Stimulated activated CD8-positive, alpha-beta memory T cell treated with anti-CD3 and anti-CD28 coated beads, Interleukin-12 subunit alpha, Interleukin-12 subunit beta, amount 100 ng/mL, for 1 hour (primary cell): Measurements from ENCODE around the gene PDPR.
"Not testable (repeated sequence)": the region's sequence is repeated elsewhere in the genome, so short reads cannot be mapped to it uniquely, and the experiment has no call there.

Source experiments
- DNase-seq: peaks from one replicate; pipeline ENCODE4 v3.0.0-alpha.2; 2020; ENCODE audit warnings: low read depth

Gene PDPR

DNA sequence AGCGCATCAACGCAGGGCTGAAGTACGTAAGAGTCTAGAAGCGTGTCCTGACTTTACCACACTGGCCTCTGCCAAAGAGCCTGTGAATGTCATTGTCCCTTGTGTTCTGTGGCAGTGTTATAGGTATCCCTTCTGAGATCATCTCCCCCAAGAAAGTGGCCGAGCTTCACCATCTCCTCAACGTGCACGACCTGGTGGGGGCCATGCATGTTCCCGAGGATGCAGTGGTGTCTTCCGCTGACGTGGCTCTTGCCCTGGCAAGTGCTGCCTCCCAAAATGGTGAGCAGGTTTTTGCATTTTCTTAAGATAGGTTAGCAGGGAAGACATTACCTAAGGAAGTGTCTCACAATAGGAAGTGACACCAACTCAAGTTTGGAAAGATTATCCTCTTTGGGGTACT, 14.7 kb downstream of the PDPR start:
- DNase-seq = not testable (repeated sequence)

DNA sequence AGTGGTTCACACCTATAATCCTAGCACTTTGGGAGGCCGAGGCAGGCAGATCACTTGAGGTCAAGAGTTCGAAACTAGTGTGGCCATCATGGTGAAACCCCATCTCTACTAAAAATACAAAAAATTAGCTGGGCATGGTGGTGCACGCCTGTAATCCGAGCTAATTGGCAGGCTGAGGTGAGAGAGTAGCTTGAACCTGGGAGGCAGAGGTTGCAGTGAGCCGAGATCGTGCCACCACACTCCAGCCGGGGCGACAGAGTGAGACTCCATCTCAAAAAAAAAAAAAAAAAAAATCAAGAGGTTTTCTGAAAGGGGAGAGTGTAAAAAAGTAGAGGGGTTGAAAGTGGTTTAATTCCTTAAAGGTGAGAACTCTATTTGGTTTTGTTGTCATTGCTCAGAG, 21.7 kb downstream of the PDPR start:
- not testable (repeated sequence) for DNase-seq

- DNase-seq = not testable (repeated sequence)
Observed at GRCh38 chr16:70136595-70136994, 22.5 kb downstream of the PDPR start.

GRCh38 chr16:70142739-70143138, 28.6 kb downstream of the PDPR start:
- DNase-seq = not testable (repeated sequence)

- not testable (repeated sequence) for DNase-seq
Observed at GRCh38 chr16:70143231-70143895, 29.2 kb downstream of the PDPR start.

DNA sequence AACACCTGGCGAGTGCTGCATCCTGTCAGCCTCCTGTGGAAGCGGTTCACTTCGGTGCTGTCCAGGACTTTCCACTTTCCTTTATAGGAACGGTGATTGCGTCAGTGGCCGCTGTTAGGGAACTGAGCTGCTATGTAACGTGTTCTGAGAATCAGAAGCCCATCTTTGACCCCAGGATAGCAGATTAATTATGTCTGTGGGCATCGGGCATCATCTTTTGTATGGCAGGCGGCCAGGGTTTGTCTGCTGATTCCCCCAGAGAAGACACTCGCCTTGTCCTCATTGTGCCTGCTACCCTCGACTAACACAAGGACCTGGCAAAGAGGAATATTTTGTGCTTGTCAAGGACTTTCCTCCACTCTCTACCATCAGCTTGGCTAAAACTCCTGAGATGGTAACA, 33.7 kb downstream of the PDPR start:
- DNase-seq = not testable (repeated sequence)

DNA sequence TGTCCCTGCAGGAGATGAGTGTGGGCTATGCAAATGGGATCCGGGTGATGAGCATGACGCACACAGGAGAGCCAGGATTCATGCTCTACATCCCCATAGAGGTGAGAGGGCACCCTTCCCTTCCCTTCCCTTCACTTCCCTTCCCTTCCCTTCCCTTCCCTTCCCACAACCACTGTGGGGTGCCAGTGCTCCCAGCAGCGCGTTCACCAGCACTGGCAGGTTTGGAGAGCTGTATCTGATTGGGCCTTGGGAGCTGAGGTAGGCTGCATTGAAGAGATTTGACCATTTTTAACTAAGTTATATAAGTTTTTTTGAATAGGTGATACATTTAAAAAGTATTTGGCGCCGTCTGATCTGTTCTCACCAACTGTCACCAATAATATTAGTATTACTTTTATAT, 34.3 kb downstream of the PDPR start:
- not testable (repeated sequence) for DNase-seq

GRCh38 chr16:70149296-70149695, 35.2 kb downstream of the PDPR start:
- DNase-seq = not testable (repeated sequence)

DNA sequence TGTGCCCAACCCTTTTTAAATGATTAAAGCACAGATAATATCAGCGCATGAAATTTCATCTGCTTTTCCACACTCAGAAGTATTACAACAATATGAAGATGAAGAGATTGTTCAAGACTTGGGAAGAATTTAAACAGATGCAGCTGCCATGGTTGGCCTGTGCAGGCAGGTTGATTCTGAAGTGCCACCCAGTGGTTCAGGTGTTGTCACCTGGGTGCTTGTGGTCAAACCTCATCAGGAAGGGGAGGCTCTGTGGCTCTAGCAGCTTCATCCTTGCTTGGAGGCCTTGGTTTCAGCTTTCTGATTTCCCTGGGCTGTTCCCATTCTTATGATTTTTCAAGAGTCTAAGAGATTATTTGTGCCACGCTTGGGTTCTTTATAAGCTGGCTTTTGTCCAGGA, 37.3 kb downstream of the PDPR start:
- DNase-seq = no peak

DNA sequence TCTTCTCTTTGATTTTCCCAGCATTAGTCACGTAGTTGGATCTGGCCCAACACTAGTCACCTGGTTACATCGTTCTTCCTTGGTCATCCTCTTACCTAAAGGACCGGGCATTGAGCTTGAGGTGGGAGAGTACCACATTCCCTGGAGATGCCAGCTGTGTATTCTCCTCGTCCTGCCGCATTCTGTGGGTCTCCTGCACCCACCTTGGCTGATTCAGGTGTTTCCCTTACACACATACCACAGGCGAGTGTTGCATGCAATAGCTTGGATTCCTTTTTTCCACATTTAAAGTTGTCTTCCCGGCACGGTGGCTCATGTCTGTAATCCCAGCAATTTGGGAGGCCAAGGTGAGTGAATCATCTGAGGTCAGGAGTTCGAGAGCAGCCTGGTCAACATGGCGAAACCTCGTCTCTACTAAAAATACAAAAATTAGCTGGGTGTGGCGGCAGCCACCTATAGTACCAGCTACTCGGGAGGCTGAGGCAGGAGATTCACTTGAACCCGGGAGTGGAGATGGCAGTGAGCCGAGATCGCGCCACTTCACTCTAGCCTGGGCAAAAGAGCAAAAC, 37.9 kb downstream of the PDPR start:
- no peak for DNase-seq

DNA sequence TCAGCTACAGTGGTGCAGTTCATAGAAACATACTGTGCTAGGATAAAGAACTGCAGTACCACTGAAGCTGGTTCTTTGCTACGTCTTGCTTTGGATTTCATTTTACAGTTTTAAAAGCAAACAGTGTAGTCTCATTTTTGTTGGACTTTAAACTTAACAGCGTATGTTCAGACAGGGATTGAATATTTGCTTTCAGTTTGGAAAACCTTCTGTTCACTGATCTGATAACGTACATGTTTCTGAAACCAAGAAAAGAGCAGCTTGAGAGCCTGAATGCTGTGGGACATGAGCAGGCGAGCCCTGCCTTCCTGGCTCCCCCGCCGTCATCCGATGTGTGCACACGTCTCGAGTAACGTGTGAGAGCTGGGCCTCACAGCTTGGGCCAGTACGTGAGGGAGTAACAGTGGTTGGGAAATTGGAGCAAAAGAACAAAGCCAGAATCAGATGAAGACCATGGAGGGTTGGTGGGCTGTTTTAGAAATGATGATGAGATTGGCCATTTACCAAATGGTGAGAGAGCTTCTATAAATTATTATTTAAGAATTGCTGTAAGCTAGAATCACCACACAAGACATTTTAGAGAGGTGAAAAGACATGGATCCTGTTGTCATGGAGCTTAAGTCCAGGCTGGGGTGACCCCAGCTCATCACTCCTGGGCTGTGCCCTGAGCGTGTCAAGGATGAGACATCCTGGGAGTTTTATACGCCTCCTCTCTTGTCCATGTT, 38.6 kb downstream of the PDPR start:
- DNase-seq = no peak

GRCh38 chr16:70154736-70155135, 40.6 kb downstream of the PDPR start:
- DNase-seq = not testable (repeated sequence)

GRCh38 chr16:70156207-70156978, 42.3 kb downstream of the PDPR start:
- no peak for DNase-seq

DNA sequence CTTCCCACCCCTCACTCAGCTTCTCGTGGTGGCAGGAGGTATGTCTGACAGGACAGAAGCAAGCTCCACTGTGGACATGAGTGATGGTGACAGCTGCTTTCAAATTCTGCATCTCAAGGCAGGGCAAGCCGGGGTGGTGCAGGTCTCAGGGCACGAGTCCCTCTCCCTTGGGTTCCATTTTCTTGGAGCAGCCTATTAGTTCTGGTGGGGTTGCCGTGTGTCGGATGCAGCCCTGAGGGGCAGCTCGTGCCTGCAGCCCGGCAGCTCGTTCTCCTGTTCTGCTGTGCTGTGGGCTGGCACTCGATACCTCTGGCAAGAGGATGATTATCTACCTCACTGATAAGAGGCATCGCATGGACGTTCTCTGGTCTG, 43.0 kb downstream of the PDPR start:
- no peak for DNase-seq

DNA sequence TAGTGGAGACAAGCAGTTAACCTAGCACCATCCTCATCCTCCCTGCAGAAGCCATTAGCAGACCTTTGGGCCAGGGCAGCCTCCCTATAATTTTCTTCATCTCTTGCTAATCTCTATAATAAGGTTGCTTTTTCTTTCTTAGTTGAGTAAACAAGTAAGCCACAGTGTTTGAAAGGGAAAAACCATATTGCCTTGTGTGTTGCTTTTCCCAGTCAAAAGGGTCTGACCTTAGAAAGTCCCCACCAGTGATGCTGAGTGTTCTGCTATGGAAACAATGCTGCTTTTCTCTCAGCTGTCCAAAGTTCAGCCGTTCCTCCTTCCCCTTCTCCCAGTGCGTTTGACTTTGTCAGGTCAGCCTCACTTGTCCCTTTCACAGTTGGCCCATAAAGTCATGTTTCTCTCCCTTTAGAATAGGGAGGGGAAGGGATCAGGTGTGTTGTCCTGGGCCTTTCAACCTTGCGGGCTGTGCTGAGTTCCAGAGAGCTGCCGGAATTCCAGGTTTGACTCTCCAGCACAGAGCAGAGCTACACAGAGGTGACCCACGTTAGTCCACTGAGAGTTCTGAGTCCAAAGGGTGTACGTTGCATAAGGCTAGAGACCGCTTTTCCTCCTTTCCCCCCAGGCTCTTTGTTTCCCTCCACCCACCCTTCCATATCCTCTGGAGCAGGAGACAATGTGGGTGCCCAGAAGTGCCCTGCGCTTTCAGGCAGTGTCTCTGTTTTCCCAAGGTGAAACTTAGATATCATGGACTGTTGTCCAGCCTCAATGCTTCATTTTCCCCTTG, 43.5 kb downstream of the PDPR start:
- DNase-seq = no peak

DNA sequence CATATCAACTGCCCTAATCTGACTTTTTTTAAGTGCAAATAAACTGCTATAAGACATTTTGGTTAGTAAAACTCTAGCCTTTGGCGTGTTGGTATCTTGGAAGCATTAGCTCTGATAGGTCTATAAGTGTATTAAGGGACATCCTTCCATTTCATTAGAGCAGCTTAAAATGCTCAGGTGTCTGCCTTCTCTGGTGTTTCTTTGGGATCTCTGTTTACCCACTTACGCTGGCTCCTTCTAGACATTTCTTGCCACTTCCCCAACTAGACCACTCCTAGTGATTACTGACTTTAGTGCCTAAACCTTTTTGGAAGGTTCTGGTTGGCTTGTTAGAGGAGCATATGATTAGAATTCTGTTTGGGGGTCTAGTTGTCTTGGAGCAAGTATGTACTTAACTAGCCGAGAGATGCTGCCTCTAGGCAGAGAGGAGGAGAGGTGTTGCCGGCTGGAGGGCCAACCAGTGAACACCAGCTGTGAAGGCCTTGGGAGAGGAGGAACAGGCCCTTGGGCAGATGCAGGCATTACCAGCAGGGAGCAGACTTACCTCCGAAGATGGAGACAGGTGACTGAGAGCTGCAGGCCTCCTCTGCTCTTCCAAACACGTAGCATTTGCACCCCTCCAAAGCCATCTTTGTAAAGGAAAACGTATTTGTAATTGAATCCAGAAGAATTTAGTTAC, 44.3 kb downstream of the PDPR start:
- DNase-seq = no peak

DNA sequence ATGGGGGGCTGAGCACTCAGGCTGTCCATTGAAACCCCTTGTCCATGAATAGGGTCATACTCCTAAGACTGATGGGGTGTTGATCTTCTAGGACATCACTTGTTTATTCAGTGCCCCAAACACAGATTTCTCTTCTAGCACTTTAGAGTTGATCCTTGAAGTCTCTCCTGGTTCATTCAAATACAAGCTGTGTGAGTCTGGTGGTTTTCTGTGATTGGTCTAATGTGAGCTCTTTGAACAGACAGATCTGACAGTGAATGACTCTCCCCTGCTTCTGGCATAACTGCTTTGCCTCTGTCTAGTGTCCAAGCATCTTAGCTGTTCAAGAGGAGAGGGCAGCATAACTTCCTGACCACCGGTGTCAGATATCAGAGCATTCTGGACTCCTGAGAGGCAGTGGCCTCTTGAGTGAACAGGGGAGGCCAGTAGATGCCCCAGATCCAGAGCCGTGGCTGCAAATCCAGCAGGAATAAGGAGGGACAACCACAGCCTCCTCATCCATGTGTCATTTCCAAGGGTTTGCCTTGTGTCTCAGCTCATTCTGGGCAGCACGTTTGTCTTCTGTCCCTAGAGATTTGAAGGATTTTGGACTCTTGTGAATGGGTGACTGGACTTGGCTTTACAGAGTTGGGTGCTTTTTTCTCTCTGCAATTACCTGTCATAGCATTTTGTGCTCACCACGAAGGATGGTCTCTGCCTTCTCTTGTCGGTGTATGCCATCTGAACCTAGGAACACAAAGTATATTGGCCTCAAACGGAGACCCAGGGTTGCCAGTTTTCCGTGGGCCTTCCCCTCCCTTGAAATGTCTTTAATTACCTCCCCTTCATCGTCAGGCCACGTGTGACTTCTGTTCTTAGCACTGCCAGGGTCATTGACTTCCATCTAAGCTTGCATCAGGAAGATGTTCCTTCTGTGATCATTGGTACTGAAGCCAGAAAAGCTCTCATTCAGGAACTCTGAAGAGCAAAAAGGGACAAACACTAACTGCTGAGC, 45.5 kb downstream of the PDPR start:
- no peak for DNase-seq

DNA sequence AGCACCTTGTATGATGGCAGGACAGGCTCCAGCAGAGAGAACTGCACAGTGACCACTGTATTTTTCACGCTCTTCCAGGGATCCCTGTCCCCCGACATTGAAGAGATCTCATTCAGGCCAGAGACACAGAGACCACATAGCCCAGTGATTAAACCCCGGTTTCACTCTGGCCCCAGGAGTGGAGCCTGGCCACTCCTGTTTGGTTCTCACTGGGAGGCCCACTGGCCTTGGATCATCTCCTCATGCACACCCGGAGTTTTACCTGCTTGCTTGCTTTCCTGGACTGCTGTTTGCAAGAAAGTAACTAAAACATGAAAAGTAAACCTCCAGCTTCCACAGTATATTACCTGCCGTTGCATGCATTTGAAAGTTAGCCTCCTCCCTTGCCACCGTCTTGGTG, 46.3 kb downstream of the PDPR start:
- DNase-seq = no peak

DNA sequence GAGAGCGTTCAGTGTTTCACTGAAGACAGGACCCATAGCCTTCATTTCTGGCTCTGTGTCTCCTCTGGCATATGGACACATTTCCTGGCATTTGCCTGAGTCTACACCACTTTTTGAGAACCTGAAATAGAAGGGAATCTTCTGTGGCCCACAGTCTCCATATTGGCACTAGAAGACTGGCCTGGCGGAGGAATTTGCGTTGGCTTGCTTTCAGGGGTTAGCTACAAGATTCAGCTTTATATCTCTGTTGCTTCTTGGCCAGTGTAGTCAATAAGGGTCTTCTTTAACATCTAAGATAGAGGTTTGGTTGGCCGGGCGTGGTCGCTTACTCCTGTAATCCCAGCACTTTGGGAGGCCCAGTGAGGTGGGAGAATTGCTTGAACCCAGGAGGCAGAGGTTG, 46.7 kb downstream of the PDPR start:
- DNase-seq = no peak

DNA sequence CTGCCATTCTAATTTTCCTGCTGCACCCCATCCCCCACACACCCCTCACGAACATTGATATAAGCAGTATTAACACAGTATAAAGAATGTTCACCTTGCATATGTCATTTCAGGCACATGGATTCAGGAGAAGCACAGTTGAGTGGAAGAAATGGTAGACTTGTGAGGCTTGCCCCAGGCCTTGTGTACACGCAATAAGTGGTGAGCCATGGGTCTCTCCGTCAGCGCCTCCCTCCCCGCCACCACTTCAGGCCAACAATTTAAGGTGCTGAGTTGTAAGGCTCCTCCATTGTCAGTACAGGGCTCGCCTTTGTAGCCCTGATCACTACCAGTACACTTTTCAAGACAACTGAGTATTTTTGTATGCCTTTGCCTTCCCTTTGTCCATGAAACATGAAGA, 47.2 kb downstream of the PDPR start:
- no peak for DNase-seq
